ENCODE results near the gene GSDME. TPM values are rescaled to one million over a fixed set of nuclear protein-coding genes. Genes with fewer than 3 reads are reported as not detected.

The GSDME gene
- total RNA-seq, result 1 to 10 TPM in 2 of 5 experiments, under 1 TPM in 3; 0.42 to 5.0 (median 0.92) TPM
- under 1 TPM in 1 of 2 donors, not detected in 1; 0.41 TPM for polyA plus RNA-seq
- total RNA-seq, result not detected

GRCh38 chr7:24757353-24758275 lies at the start of gene GSDME:
Gene GSDME, minus strand, starts transcription at chr7:24757464. Its CDS starts 7,690 bp downstream, at chr7:24749774.
- H3K27me3 Mint-ChIP-seq, result peaks cover 42 to 67% (median 53%) of the 10 kb centered on the region in 5 donors
- intact Hi-C loops (cut with micrococcal nuclease), result loop anchor here (1.0 to 5.0 kb wide), 4 partner anchors 150 to 222 kb away; partner anchors contain the start of gene PALS2 (in 2 of the 2)
- peaks cover 9 to 30% (median 24%) of the 10 kb centered on the region in 7 donors for H3K4me1 Mint-ChIP-seq
- H3K27ac Mint-ChIP-seq, result peak within 1 kb of the TSS in 3 of 9 donors; percentile 11 to 43 (median 38)
- POLR2A ChIA-PET, result no interaction called here
- Histone ChIP-seq H3K27me3 (ENCODE audit: control insufficient read depth in 2 of 2, insufficient read depth in 2 of 2, low read length in 2 of 2) (peaks cover 3 to 7% of the 10 kb centered on the region in 2 donors), H3K4me1 (ENCODE audit: control insufficient read depth in 2 of 2, insufficient read depth in 2 of 2, low read length in 2 of 2) (peaks cover 5 to 10% of the 10 kb centered on the region in 2 donors), H3K27ac (ENCODE audit: low read depth, low read length) (no peak within 1 kb of the TSS), H3K4me3 (ENCODE audit: low read length) (peak within 1 kb of the TSS; percentile 46), H3K36me3 (ENCODE audit: control insufficient read depth in 2 of 3, insufficient read depth in 3 of 3, low read length in 3 of 3) (no peaks in the 10 kb centered on the region), H3K9me3 (ENCODE audit: control insufficient read depth in 2 of 3, low read length in 3 of 3) (no peaks in the 10 kb centered on the region)
- CTCF ChIA-PET, result no interaction called here
- H3K36me3 Mint-ChIP-seq, result peaks cover 0 to 3% (median 0%) of the 10 kb centered on the region in 5 donors
- H3K9me3 Mint-ChIP-seq, result no peaks in the 10 kb centered on the region
- ATAC-seq, result peak; percentile 73
- H3K4me3 Mint-ChIP-seq, result peak within 1 kb of the TSS; percentile 74 to 94 (median 84)
- peak in 7 of 9 donors; percentile 10 to 67 (median 14) for DNase-seq

GRCh38 chr7:24802300-24802699 lies 45.0 kb upstream of the GSDME start:
- Mint-ChIP-seq H3K36me3 (peaks cover 18 to 73% (median 44%) of the 10 kb centered on the region in 5 donors), H3K4me1 (peaks cover 0 to 10% (median 6%) of the 10 kb centered on the region in 7 donors), H3K27me3 (no peaks in the 10 kb centered on the region), H3K27ac (no peak overlapping the region), H3K4me3 (no peak overlapping the region), H3K9me3 (peaks cover 0 to 7% (median 0%) of the 10 kb centered on the region in 11 donors)
- Histone ChIP-seq H3K36me3 (ENCODE audit: control insufficient read depth in 2 of 3, insufficient read depth in 3 of 3, low read length in 3 of 3) (peaks cover 0 to 22% (median 10%) of the 10 kb centered on the region in 3 experiments), H3K27me3 (ENCODE audit: control insufficient read depth in 2 of 2, insufficient read depth in 2 of 2, low read length in 2 of 2) (no peaks in the 10 kb centered on the region), H3K4me3 (ENCODE audit: low read length) (no peak overlapping the region), H3K4me1 (ENCODE audit: control insufficient read depth in 2 of 2, insufficient read depth in 2 of 2, low read length in 2 of 2) (no peaks in the 10 kb centered on the region), H3K9me3 (ENCODE audit: control insufficient read depth in 2 of 3, low read length in 3 of 3) (no peaks in the 10 kb centered on the region), H3K27ac (ENCODE audit: low read depth, low read length) (no peak overlapping the region)
- no peak for ATAC-seq
- POLR2A ChIA-PET, result no interaction called here
- CTCF ChIA-PET, result interaction anchor here (0.6 to 2.1 kb wide), 2 partner anchors 10 to 268 kb away, joined by 4 to 7 read pairs; no protein-coding TSS in a partner anchor
- intact Hi-C loops (cut with micrococcal nuclease), result no loop called here
- no peak for DNase-seq

- DNase-seq, result no peak
- ChIA-PET POLR2A (interaction anchor here (0.5 kb wide), 1 partner anchor 101 kb away, joined by 3 read pairs; no protein-coding TSS in a partner anchor), CTCF (interaction anchor here (1.6 kb wide), 1 partner anchor 10 kb away, joined by 5 read pairs; no protein-coding TSS in a partner anchor)
- H3K4me3 ChIP-seq (ENCODE audit: low read length), result no peak overlapping the region
- ATAC-seq, result no peak
- no peaks in the 10 kb centered on the region for H3K9me3 ChIP-seq (ENCODE audit: control insufficient read depth in 2 of 3, low read length in 3 of 3)
- no peaks in the 10 kb centered on the region for H3K27me3 ChIP-seq (ENCODE audit: control insufficient read depth in 2 of 2, insufficient read depth in 2 of 2, low read length in 2 of 2)
- H3K27ac ChIP-seq (ENCODE audit: low read depth, low read length), result no peak overlapping the region
- Mint-ChIP-seq H3K27me3 (no peaks in the 10 kb centered on the region), H3K9me3 (peaks cover 0 to 7% (median 0%) of the 10 kb centered on the region in 11 donors), H3K4me3 (no peak overlapping the region), H3K4me1 (peaks cover 0 to 10% (median 6%) of the 10 kb centered on the region in 7 donors), H3K36me3 (peaks cover 18 to 75% (median 47%) of the 10 kb centered on the region in 5 donors), H3K27ac (no peak overlapping the region)
- intact Hi-C loops (cut with micrococcal nuclease), result no loop called here
- no peaks in the 10 kb centered on the region for H3K4me1 ChIP-seq (ENCODE audit: control insufficient read depth in 2 of 2, insufficient read depth in 2 of 2, low read length in 2 of 2)
- H3K36me3 ChIP-seq (ENCODE audit: control insufficient read depth in 2 of 3, insufficient read depth in 3 of 3, low read length in 3 of 3), result peaks cover 0 to 22% (median 10%) of the 10 kb centered on the region in 3 experiments
Observed at GRCh38 chr7:24801883-24802282, 44.6 kb upstream of the GSDME start.

DNA sequence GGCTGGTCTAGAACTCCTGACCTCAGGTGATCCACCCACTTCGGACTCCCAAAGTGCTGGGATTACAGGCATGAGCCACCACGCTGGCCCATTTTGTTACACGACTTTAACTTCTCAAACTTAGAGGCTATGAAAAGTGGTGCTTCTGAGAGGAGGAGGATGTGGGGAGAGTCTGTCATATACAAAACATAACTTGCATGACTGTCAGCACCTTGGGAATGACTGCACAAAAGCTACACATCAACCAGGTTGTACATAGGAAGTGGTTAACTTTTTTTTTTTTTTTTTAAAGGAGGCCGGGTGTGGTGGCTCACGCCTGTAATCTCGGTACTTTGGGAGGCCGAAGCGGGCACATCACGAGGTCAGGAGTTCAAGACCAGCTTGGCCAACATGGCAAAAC lies 43.4 kb upstream of the GSDME start:
- H3K27me3 ChIP-seq (ENCODE audit: control insufficient read depth in 2 of 2, insufficient read depth in 2 of 2, low read length in 2 of 2), result no peaks in the 10 kb centered on the region
- H3K9me3 ChIP-seq (ENCODE audit: control insufficient read depth in 2 of 3, low read length in 3 of 3), result no peaks in the 10 kb centered on the region
- H3K4me1 Mint-ChIP-seq, result peaks cover 0 to 10% (median 6%) of the 10 kb centered on the region in 7 donors
- H3K4me3 Mint-ChIP-seq, result peak overlapping the region in 1 of 10 donors; percentile 48
- peaks cover 19 to 68% (median 56%) of the 10 kb centered on the region in 5 donors for H3K36me3 Mint-ChIP-seq
- H3K9me3 Mint-ChIP-seq, result peaks cover 0 to 7% (median 0%) of the 10 kb centered on the region in 11 donors
- CTCF ChIA-PET, result interaction anchor here (1.6 kb wide), 1 partner anchor 12 kb away, joined by 5 read pairs; no protein-coding TSS in a partner anchor
- ATAC-seq, result no peak
- H3K36me3 ChIP-seq (ENCODE audit: control insufficient read depth in 2 of 3, insufficient read depth in 3 of 3, low read length in 3 of 3), result peaks cover 0 to 22% (median 10%) of the 10 kb centered on the region in 3 experiments
- H3K4me3 ChIP-seq (ENCODE audit: low read length), result no peak overlapping the region
- H3K27me3 Mint-ChIP-seq, result no peaks in the 10 kb centered on the region
- no peaks in the 10 kb centered on the region for H3K4me1 ChIP-seq (ENCODE audit: control insufficient read depth in 2 of 2, insufficient read depth in 2 of 2, low read length in 2 of 2)
- no peak for DNase-seq
- H3K27ac Mint-ChIP-seq, result peak overlapping the region in 1 of 9 donors; percentile 73
- intact Hi-C loops (cut with micrococcal nuclease), result no loop called here
- POLR2A ChIA-PET, result no interaction called here
- H3K27ac ChIP-seq (ENCODE audit: low read depth, low read length), result no peak overlapping the region

DNA sequence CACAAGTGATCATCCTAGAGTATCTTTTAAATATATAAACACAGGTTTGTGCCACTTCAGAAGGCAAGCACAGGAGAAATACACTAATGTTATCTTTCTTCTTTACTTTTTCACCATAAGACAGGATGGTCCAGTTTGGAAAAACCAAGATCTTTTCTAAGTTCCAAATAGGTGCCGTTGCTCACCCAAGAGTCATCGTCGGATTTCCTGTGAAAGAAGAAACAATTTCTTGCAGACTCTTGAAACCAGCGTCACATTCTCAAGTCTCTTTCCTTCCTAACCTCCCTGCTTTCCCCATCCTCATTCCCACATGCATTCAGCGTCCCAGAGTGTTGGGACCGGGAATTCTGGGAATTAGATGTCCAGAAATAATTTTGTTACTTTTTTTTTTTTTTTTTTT lies 42.8 kb upstream of the GSDME start:
- Histone ChIP-seq H3K27ac (ENCODE audit: low read depth, low read length) (no peak overlapping the region), H3K9me3 (ENCODE audit: control insufficient read depth in 2 of 3, low read length in 3 of 3) (no peaks in the 10 kb centered on the region), H3K27me3 (ENCODE audit: control insufficient read depth in 2 of 2, insufficient read depth in 2 of 2, low read length in 2 of 2) (no peaks in the 10 kb centered on the region), H3K4me1 (ENCODE audit: control insufficient read depth in 2 of 2, insufficient read depth in 2 of 2, low read length in 2 of 2) (no peaks in the 10 kb centered on the region), H3K4me3 (ENCODE audit: low read length) (no peak overlapping the region), H3K36me3 (ENCODE audit: control insufficient read depth in 2 of 3, insufficient read depth in 3 of 3, low read length in 3 of 3) (peaks cover 0 to 22% (median 10%) of the 10 kb centered on the region in 3 experiments)
- CTCF ChIA-PET, result interaction anchor here (0.5 to 1.6 kb wide), 2 partner anchors 12 to 81 kb away, joined by 3 to 5 read pairs; no protein-coding TSS in a partner anchor
- DNase-seq, result no peak
- Mint-ChIP-seq H3K27me3 (no peaks in the 10 kb centered on the region), H3K27ac (no peak overlapping the region), H3K4me1 (peaks cover 0 to 13% (median 7%) of the 10 kb centered on the region in 7 donors), H3K9me3 (peaks cover 0 to 7% (median 0%) of the 10 kb centered on the region in 11 donors), H3K36me3 (peaks cover 21 to 68% (median 59%) of the 10 kb centered on the region in 5 donors), H3K4me3 (no peak overlapping the region)
- intact Hi-C loops (cut with micrococcal nuclease), result no loop called here
- POLR2A ChIA-PET, result no interaction called here
- ATAC-seq, result no peak

DNA sequence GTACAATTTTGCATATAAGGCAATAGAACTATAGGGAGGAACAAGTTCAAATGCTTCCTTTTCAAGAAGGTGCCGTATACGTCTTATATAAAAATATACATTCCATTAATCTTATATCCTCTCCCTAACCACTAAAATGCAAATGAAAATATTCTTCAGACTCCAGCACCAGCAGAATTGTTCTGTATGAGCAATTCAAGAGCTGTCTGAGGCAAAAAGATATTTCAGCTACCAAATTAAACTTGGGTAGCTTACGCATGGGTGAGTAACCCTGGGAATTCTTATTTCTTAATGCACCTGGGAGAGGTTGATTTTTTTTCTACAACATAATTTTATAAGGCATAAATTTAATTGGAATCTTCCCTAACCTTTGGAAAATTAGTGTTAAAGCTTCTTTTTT lies 42.2 kb upstream of the GSDME start:
- H3K9me3 Mint-ChIP-seq, result peaks cover 0 to 7% (median 0%) of the 10 kb centered on the region in 11 donors
- DNase-seq, result no peak
- no peaks in the 10 kb centered on the region for H3K9me3 ChIP-seq (ENCODE audit: control insufficient read depth in 2 of 3, low read length in 3 of 3)
- no peaks in the 10 kb centered on the region for H3K27me3 ChIP-seq (ENCODE audit: control insufficient read depth in 2 of 2, insufficient read depth in 2 of 2, low read length in 2 of 2)
- H3K4me1 Mint-ChIP-seq, result peaks cover 2 to 19% (median 11%) of the 10 kb centered on the region in 7 donors
- H3K36me3 Mint-ChIP-seq, result peaks cover 21 to 64% (median 55%) of the 10 kb centered on the region in 5 donors
- CTCF ChIA-PET, result interaction anchor here (0.5 to 1.0 kb wide), 2 partner anchors 13 to 82 kb away, joined by 3 read pairs; no protein-coding TSS in a partner anchor
- no peaks in the 10 kb centered on the region for H3K27me3 Mint-ChIP-seq
- H3K36me3 ChIP-seq (ENCODE audit: control insufficient read depth in 2 of 3, insufficient read depth in 3 of 3, low read length in 3 of 3), result peaks cover 0 to 22% (median 10%) of the 10 kb centered on the region in 3 experiments
- H3K27ac ChIP-seq (ENCODE audit: low read depth, low read length), result no peak overlapping the region
- POLR2A ChIA-PET, result no interaction called here
- intact Hi-C loops (cut with micrococcal nuclease), result no loop called here
- no peaks in the 10 kb centered on the region for H3K4me1 ChIP-seq (ENCODE audit: control insufficient read depth in 2 of 2, insufficient read depth in 2 of 2, low read length in 2 of 2)
- ATAC-seq, result no peak
- H3K4me3 Mint-ChIP-seq, result no peak overlapping the region
- H3K4me3 ChIP-seq (ENCODE audit: low read length), result no peak overlapping the region
- no peak overlapping the region for H3K27ac Mint-ChIP-seq

Data from naive thymus-derived CD4-positive, alpha-beta T cell (primary cell).